ENCODE data around the gene CD248. TPM values are rescaled to one million over a fixed set of nuclear protein-coding genes. Genes with fewer than 3 reads are reported as not detected.

CD248 gene
- total RNA-seq, 1 donor from 2014 or later, result 31.9 TPM

GRCh38 chr11:66275396-66275795, 41.4 kb downstream of the CD248 start:
- TF ChIP-seq, protein P1, sequence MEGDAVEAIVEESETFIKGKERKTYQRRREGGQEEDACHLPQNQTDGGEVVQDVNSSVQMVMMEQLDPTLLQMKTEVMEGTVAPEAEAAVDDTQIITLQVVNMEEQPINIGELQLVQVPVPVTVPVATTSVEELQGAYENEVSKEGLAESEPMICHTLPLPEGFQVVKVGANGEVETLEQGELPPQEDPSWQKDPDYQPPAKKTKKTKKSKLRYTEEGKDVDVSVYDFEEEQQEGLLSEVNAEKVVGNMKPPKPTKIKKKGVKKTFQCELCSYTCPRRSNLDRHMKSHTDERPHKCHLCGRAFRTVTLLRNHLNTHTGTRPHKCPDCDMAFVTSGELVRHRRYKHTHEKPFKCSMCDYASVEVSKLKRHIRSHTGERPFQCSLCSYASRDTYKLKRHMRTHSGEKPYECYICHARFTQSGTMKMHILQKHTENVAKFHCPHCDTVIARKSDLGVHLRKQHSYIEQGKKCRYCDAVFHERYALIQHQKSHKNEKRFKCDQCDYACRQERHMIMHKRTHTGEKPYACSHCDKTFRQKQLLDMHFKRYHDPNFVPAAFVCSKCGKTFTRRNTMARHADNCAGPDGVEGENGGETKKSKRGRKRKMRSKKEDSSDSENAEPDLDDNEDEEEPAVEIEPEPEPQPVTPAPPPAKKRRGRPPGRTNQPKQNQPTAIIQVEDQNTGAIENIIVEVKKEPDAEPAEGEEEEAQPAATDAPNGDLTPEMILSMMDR (conservative IDR thresholded peaks at IDR 0.05), result no peak
- Mint-ChIP-seq H3K9me3 (no peaks in the 10 kb centered on the region), H3K4me3 (no peak overlapping the region)

GRCh38 chr11:66274219-66274618, 42.6 kb downstream of the CD248 start:
- Mint-ChIP-seq H3K27ac (no peak overlapping the region), H3K4me3 (no peak overlapping the region), H3K36me3 (peaks cover 5% of the 10 kb centered on the region), H3K9me3 (no peaks in the 10 kb centered on the region), H3K4me1 (ENCODE audit: unreplicated experiment) (peaks cover 10% of the 10 kb centered on the region), H3K27me3 (no peaks in the 10 kb centered on the region)
- DNase-seq (ENCODE audit: extremely low spot score, unreplicated experiment), result no peak
- TF ChIP-seq, protein P1 (conservative IDR thresholded peaks at IDR 0.05), result no peak

More at GRCh38 chr11:66275396-66275795, 41.4 kb downstream of the CD248 start:
- Mint-ChIP-seq H3K36me3 (peaks cover 5% of the 10 kb centered on the region), H3K27ac (no peak overlapping the region), H3K27me3 (no peaks in the 10 kb centered on the region), H3K4me1 (ENCODE audit: unreplicated experiment) (peaks cover 12% of the 10 kb centered on the region)
- DNase-seq (ENCODE audit: extremely low spot score, unreplicated experiment), result no peak

DNA sequence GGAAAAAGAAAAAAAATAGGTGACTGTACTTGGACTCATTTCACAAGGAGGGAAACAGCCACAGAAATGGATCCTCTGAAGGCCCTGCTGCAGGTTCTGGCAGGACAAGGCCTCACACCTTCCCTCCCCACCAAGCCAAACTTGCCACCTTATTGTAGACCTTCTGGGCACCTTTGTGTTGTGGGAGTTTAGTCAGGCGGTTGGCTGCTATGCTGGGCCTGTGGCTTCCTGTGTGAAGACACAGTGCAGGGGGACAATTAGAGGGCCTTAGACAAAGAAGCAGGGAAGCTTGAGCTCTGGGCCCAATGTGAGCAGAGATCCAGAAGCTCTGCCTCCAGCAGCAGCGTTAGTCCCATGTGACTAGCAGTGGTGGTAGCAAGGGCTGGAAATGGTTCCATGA, 44.2 kb downstream of the CD248 start:
- Mint-ChIP-seq H3K27ac (no peak overlapping the region), H3K9me3 (no peaks in the 10 kb centered on the region), H3K4me3 (no peak overlapping the region), H3K27me3 (no peaks in the 10 kb centered on the region), H3K36me3 (peaks cover 5% of the 10 kb centered on the region), H3K4me1 (ENCODE audit: unreplicated experiment) (peaks cover 4% of the 10 kb centered on the region)
- no peak for DNase-seq (ENCODE audit: extremely low spot score, unreplicated experiment)
- TF ChIP-seq, protein P1 (conservative IDR thresholded peaks at IDR 0.05), result no peak

DNA sequence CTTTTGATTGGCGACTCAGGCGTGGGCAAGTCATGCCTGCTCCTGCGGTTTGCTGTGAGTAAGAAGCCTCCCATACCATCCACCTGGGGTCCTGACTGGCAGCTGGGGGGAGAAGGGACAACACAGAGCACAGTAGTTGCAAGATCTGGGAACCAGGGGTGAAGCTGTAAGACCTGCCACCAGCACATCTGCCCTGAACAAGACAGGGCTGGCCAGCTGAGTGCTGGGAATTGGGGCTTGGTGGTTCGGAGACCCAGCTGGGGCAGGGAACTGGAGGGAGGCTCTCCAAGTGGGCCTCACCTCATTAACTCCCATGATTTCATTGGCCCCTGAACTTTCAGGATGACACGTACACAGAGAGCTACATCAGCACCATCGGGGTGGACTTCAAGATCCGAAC, 45.0 kb downstream of the CD248 start:
- Mint-ChIP-seq H3K9me3 (no peaks in the 10 kb centered on the region), H3K4me1 (ENCODE audit: unreplicated experiment) (peaks cover 10% of the 10 kb centered on the region), H3K36me3 (peaks cover 5% of the 10 kb centered on the region), H3K4me3 (no peak overlapping the region), H3K27me3 (no peaks in the 10 kb centered on the region), H3K27ac (no peak overlapping the region)
- no peak for DNase-seq (ENCODE audit: extremely low spot score, unreplicated experiment)
- TF ChIP-seq, protein P1 (conservative IDR thresholded peaks at IDR 0.05), result no peak

DNA sequence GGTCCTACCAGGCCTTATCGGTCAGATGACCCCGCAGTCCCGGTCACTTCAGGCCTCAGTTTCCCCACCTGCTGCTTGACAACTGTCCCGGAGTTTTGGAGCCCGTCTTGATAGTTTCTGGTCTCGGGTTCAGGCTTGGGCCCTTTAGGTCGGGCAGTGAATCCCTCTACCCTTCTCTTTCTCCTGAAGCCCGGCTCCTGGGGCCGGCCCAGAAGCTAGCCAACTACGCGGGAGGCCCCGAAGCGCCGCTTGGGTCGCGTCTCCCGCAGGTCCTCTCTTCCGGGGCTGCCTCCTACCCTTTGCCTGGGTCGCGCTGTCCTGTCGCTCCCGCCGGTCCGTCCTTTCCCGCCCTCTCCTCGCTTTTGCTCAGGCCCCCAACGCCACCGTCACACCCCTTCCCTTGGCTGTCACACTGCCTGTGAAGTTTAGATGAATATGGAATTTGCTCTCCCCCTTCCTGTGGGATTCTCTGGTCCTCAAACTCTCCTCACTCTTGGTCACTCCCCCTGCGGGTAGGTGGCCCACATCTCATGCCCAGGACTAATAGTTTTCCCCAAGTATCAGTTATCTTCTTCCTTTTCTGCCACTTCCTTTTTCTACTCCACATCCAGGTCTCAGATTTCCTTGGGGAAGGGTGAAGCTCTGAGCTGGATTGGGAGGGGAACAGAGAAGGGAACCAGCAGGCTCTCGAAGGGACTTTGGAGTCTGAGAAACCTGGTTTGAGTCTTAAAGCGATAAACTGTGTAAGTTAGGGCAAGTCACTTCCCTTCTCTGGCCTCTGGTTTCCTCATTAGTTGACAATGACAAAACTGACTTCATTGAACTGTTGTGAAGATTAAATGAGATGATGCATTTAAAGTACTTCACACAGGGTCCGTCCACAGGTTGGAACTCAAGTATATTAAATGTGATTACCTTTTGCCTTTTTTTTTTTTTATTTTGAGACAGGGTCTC, 47.6 kb downstream of the CD248 start:
- Mint-ChIP-seq H3K36me3 (peaks cover 5% of the 10 kb centered on the region), H3K27me3 (no peaks in the 10 kb centered on the region), H3K4me3 (peak overlapping the region; percentile 97), H3K9me3 (no peaks in the 10 kb centered on the region), H3K27ac (peak overlapping the region; percentile 92), H3K4me1 (ENCODE audit: unreplicated experiment) (peaks cover 10% of the 10 kb centered on the region)
- DNase-seq (ENCODE audit: extremely low spot score, unreplicated experiment), result no peak
- TF ChIP-seq, protein P1 (conservative IDR thresholded peaks at IDR 0.05), result peak; percentile 50

All from type B pancreatic cell (in vitro differentiated cells).